ENCODE measurements around the gene SRGAP2C.
"Not testable (repeated sequence)": the region's sequence is repeated elsewhere in the genome, so short reads cannot be mapped to it uniquely, and the experiment has no call there.

GRCh38 chr1:121301876-121302275, 117.1 kb downstream of the SRGAP2C start:
- TF ChIP-seq CTCF (IDR thresholded peaks at IDR 0.05; ENCODE audit: poor library complexity, severe bottlenecking); EZH2 (IDR thresholded peaks at IDR 0.05; ENCODE audit: borderline replicate concordance, insufficient read depth, low read length, poor library complexity, severe bottlenecking); EP300 (conservative IDR thresholded peaks at IDR 0.05; ENCODE audit: poor library complexity, severe bottlenecking); SMC3 (conservative IDR thresholded peaks at IDR 0.05; ENCODE audit: poor library complexity); RAD21 (conservative IDR thresholded peaks at IDR 0.05); REST (IDR thresholded peaks at IDR 0.05; ENCODE audit: borderline replicate concordance); TAF1 (IDR thresholded peaks at IDR 0.05; ENCODE audit: low read depth); POLR2AphosphoS5 (IDR thresholded peaks at IDR 0.05): not testable (repeated sequence)

Measured in neural cell (in vitro differentiated cells).